ENCODE data around the gene BMP8B.
"Not testable (repeated sequence)": the region's sequence is repeated elsewhere in the genome, so short reads cannot be mapped to it uniquely, and the experiment has no call there.

Gene BMP8B

DNA sequence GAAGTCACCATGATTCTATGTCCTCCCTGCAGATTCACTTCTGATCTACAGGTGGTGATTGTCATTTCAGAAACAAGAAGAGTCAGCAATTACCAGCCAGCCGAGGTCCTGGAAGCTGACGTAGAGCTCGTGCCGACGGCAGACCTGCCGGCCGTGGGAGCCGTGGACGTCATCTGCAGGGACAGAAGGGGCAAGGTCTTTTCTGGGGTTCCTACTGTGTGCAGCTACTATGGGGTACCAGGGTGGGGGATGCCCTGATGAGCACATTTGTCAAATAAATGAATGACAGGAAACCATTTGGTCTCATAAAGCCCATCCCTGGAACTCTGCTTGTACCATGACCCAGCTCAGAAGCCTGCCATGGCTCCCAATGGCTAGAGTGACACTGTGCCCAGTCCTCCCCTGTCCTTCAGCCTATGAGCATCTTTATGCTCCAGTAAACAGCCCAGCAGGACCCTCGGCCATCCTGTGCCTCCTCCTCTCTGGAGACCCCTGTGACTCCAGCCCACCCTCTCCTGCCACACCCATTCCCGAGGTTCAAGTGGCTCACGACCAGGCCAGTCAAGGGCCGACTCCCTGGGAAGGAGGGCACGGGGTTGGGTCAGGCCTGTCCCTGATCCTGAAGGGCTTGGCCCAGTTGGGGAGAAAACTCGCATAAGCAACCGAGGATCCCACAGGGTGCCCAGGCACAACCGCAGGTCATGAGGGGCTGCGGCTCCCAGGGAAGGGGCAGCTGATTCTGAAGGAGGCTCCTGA, 24.9 kb downstream of the BMP8B start:
- H3K4me3 ChIP-seq; H3K9me3 ChIP-seq; DNase-seq (ENCODE audit: low spot score in 2 of 2); H3K4me1 ChIP-seq; H3K36me3 ChIP-seq (replicated peaks); in situ Hi-C loops (cut with MboI; ENCODE audit: low sequenced_read_pairs); H3K27me3 ChIP-seq (ENCODE audit: low read depth): not testable (repeated sequence)

GRCh38 chr1:39762550-39763540, 25.8 kb downstream of the BMP8B start:
- no peak overlapping the region for H3K4me3 ChIP-seq
- no peaks in the 10 kb centered on the region for H3K27me3 ChIP-seq (ENCODE audit: low read depth)
- no peaks in the 10 kb centered on the region for H3K9me3 ChIP-seq
- no peak for DNase-seq (ENCODE audit: low spot score in 2 of 2)
- in situ Hi-C loops (cut with MboI; ENCODE audit: low sequenced_read_pairs), result no loop called here
- peaks cover 5% of the 10 kb centered on the region for H3K36me3 ChIP-seq (replicated peaks)
- no peaks in the 10 kb centered on the region for H3K4me1 ChIP-seq

- Histone ChIP-seq H3K27me3 (ENCODE audit: low read depth) (no peaks in the 10 kb centered on the region), H3K4me3 (no peak overlapping the region), H3K4me1 (no peaks in the 10 kb centered on the region), H3K9me3 (no peaks in the 10 kb centered on the region), H3K36me3 (replicated peaks) (peaks cover 15% of the 10 kb centered on the region)
- DNase-seq (ENCODE audit: low spot score in 2 of 2), result no peak
- in situ Hi-C loops (cut with MboI; ENCODE audit: low sequenced_read_pairs), result no loop called here
Measured at GRCh38 chr1:39761557-39762260, 27.0 kb downstream of the BMP8B start.

DNA sequence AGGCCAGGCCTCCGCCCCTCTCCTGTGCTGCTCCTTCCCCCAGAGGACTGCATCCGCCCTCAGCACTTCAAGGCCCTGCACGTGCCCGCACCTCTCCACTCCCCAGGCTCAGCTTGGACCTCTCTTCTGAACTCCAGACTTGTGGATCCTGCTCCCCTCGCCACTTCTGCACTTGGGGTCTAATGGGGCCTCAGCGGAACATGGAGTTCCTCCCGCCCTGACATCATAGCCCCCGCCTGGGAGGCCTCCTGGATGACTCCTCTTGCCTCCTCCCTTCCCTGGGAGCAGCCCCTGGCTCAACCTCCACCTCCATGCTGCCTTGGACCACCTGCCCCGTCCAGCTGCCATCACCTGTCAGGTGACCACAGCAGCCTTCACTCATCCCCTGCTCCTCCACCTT, 27.6 kb downstream of the BMP8B start:
- Histone ChIP-seq H3K4me3 (no peak overlapping the region), H3K27me3 (ENCODE audit: low read depth) (no peaks in the 10 kb centered on the region), H3K4me1 (no peaks in the 10 kb centered on the region), H3K36me3 (replicated peaks) (peaks cover 15% of the 10 kb centered on the region), H3K9me3 (no peaks in the 10 kb centered on the region)
- DNase-seq (ENCODE audit: low spot score in 2 of 2), result no peak
- in situ Hi-C loops (cut with MboI; ENCODE audit: low sequenced_read_pairs), result no loop called here

- in situ Hi-C loops (cut with MboI; ENCODE audit: low sequenced_read_pairs), result no loop called here
- no peak for DNase-seq (ENCODE audit: low spot score in 2 of 2)
- Histone ChIP-seq H3K9me3 (no peaks in the 10 kb centered on the region), H3K36me3 (replicated peaks) (peaks cover 18% of the 10 kb centered on the region), H3K4me1 (no peaks in the 10 kb centered on the region), H3K4me3 (no peak overlapping the region), H3K27me3 (ENCODE audit: low read depth) (no peaks in the 10 kb centered on the region)
Measured at GRCh38 chr1:39760074-39761008, 28.3 kb downstream of the BMP8B start.

DNA sequence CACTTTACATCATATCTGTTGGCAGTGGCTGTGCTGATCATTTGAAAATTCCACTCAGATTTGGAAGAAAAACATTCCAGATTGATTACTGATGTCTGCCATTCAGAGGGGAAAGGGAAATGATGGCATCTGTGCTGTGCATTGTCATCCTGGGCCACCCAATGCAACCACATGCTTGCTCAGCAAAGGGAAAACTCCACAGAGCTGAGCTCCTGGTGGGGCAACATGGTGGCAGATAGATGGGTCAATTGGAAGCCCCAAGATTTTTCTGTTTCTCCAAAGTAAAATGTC, 29.3 kb downstream of the BMP8B start:
- no peak overlapping the region for H3K4me3 ChIP-seq
- no peaks in the 10 kb centered on the region for H3K9me3 ChIP-seq
- H3K36me3 ChIP-seq (replicated peaks), result peaks cover 27% of the 10 kb centered on the region
- H3K4me1 ChIP-seq, result no peaks in the 10 kb centered on the region
- H3K27me3 ChIP-seq (ENCODE audit: low read depth), result no peaks in the 10 kb centered on the region
- in situ Hi-C loops (cut with MboI; ENCODE audit: low sequenced_read_pairs), result no loop called here
- no peak for DNase-seq (ENCODE audit: low spot score in 2 of 2)

- Histone ChIP-seq H3K36me3 (replicated peaks) (peaks cover 33% of the 10 kb centered on the region), H3K4me1 (no peaks in the 10 kb centered on the region), H3K27me3 (ENCODE audit: low read depth) (no peaks in the 10 kb centered on the region), H3K4me3 (no peak overlapping the region), H3K9me3 (no peaks in the 10 kb centered on the region)
- DNase-seq (ENCODE audit: low spot score in 2 of 2), result no peak
- in situ Hi-C loops (cut with MboI; ENCODE audit: low sequenced_read_pairs), result no loop called here
Measured at GRCh38 chr1:39758556-39759435, 29.9 kb downstream of the BMP8B start.

DNA sequence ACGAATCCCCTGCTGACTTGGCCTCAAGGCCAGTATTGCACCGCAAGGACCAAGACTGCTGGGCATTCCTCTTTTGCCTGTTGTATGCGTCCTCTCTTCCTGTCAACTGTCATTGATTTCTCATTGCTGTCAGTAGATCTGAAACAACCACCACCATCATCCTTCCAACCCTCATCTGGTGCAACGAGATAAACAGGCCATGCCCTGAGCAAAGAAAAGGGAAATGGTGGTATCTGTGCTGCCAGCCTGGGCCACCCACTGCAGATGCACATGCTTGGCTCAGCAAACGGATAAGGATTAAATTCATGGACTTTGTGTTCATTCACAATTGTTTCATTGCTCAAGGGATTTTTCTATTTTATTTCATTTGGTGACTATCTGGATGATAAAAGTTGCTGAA, 31.2 kb downstream of the BMP8B start:
- Histone ChIP-seq H3K9me3 (no peaks in the 10 kb centered on the region), H3K4me3 (no peak overlapping the region), H3K4me1 (no peaks in the 10 kb centered on the region), H3K27me3 (ENCODE audit: low read depth) (no peaks in the 10 kb centered on the region), H3K36me3 (replicated peaks) (peaks cover 46% of the 10 kb centered on the region)
- in situ Hi-C loops (cut with MboI; ENCODE audit: low sequenced_read_pairs), result no loop called here
- DNase-seq (ENCODE audit: low spot score in 2 of 2), result no peak

DNA sequence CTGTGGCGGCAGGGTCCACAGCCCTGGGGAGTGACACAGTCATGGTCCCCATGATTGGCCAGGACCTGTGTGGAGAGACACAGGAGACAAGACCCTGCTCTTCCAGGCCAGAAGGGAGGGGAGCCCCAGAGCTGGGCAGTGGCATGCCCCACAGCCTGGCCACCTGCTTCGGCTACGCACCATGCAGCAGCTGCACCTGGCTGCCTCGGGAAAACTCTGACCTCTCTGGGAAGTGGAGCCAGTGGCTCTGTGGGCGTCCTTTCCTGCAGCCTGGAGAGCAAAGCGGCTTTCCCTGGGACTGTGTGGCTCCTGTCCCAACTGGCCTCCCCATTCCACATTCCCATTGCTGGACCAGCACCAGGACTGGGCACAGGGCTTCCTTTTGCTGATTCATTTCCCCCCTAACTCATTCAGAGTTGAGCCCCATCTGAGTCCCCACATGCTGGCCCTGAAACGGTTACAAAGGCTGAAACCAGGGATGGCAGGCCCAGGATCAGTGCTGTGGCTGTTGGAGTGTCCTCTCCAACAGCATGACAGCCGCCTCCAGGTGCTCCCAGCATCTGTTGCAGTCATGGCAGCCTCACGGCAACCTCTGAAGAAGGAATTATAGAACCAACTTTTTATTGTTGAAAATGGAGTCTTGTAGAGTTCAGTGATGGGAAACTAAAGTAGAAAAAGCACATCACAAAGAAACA, 32.6 kb downstream of the BMP8B start:
- H3K36me3 ChIP-seq (replicated peaks), result peaks cover 58% of the 10 kb centered on the region
- H3K4me3 ChIP-seq, result no peak overlapping the region
- H3K9me3 ChIP-seq, result no peaks in the 10 kb centered on the region
- H3K4me1 ChIP-seq, result no peaks in the 10 kb centered on the region
- DNase-seq (ENCODE audit: low spot score in 2 of 2), result no peak
- no peaks in the 10 kb centered on the region for H3K27me3 ChIP-seq (ENCODE audit: low read depth)
- in situ Hi-C loops (cut with MboI; ENCODE audit: low sequenced_read_pairs), result no loop called here

- Histone ChIP-seq H3K9me3 (no peaks in the 10 kb centered on the region), H3K36me3 (replicated peaks) (peaks cover 70% of the 10 kb centered on the region), H3K27me3 (ENCODE audit: low read depth) (no peaks in the 10 kb centered on the region), H3K4me3 (no peak overlapping the region), H3K4me1 (no peaks in the 10 kb centered on the region)
- in situ Hi-C loops (cut with MboI; ENCODE audit: low sequenced_read_pairs), result no loop called here
- no peak for DNase-seq (ENCODE audit: low spot score in 2 of 2)
Measured at GRCh38 chr1:39754906-39755504, 33.7 kb downstream of the BMP8B start.

GRCh38 chr1:39754026-39754570, 34.6 kb downstream of the BMP8B start:
- H3K9me3 ChIP-seq, result no peaks in the 10 kb centered on the region
- H3K27me3 ChIP-seq (ENCODE audit: low read depth), result no peaks in the 10 kb centered on the region
- DNase-seq (ENCODE audit: low spot score in 2 of 2), result no peak
- no peaks in the 10 kb centered on the region for H3K4me1 ChIP-seq
- H3K36me3 ChIP-seq (replicated peaks), result peaks cover 79% of the 10 kb centered on the region
- H3K4me3 ChIP-seq, result no peak overlapping the region
- in situ Hi-C loops (cut with MboI; ENCODE audit: low sequenced_read_pairs), result no loop called here
